Measurements from ENCODE around the gene PTK7. TPM values are rescaled to one million over a fixed set of nuclear protein-coding genes. Genes with fewer than 3 reads are reported as not detected.

The PTK7 gene
- total RNA-seq, 2 donors from 2014 or later: 3.0 to 10.3 TPM

Other genes with a start within 250 kb of the PTK7 start
- 10 to 100 TPM; 52.9 to 63.0 TPM for gene RPL7L1, start 196.7 kb upstream of the PTK7 start, total RNA-seq
- gene PTCRA, start 160.3 kb upstream of the PTK7 start, total RNA-seq: not detected
- 10 to 100 TPM; 20.8 to 33.7 TPM for gene CNPY3, start 146.8 kb upstream of the PTK7 start, total RNA-seq
- gene GNMT, start 115.6 kb upstream of the PTK7 start, total RNA-seq: not detected
- gene PEX6, start 97.1 kb upstream of the PTK7 start, total RNA-seq: 10 to 100 TPM in 1 of 2 donors, 1 to 10 TPM in 1; 8.8 to 12.8 TPM
- gene PPP2R5D, start 91.7 kb upstream of the PTK7 start, total RNA-seq: 10 to 100 TPM; 26.0 to 33.5 TPM
- gene MEA1, start 62.4 kb upstream of the PTK7 start, total RNA-seq: 10 to 100 TPM; 41.8 to 45.9 TPM
- 10 to 100 TPM; 43.7 to 44.1 TPM for gene KLHDC3, start 62.1 kb upstream of the PTK7 start, total RNA-seq
- gene RRP36, start 54.7 kb upstream of the PTK7 start, total RNA-seq: 10 to 100 TPM; 40.0 to 40.1 TPM
- gene CUL7, start 22.5 kb upstream of the PTK7 start, total RNA-seq: 1 to 10 TPM; 9.3 to 9.9 TPM
- gene MRPL2, start 16.9 kb upstream of the PTK7 start, total RNA-seq: 10 to 100 TPM; 30.7 to 34.4 TPM
- 10 to 100 TPM; 15.1 TPM for gene KLC4, start 16.7 kb upstream of the PTK7 start, total RNA-seq
- 10 to 100 TPM; 92.6 to 95.6 TPM for gene SRF, start 95.0 kb downstream of the PTK7 start, total RNA-seq
- gene CUL9, start 105.9 kb downstream of the PTK7 start, total RNA-seq: 10 to 100 TPM; 24.5 to 25.5 TPM
- gene DNPH1, start 153.2 kb downstream of the PTK7 start, total RNA-seq: 10 to 100 TPM; 24.5 to 42.5 TPM
- gene TTBK1, start 167.2 kb downstream of the PTK7 start, total RNA-seq: under 1 TPM; 0.09 to 0.14 TPM
- not detected for gene SLC22A7, start 221.9 kb downstream of the PTK7 start, total RNA-seq
- gene CRIP3, start 232.5 kb downstream of the PTK7 start, total RNA-seq: 1 to 10 TPM in 1 of 2 donors, under 1 TPM in 1; 1.00 to 1.4 TPM

All from posterior vena cava (tissue), 2 donors.